Mesenteric fat pad (tissue), 1 donor: ENCODE results near the gene B4GALT5. TPM values are rescaled to one million over a fixed set of nuclear protein-coding genes. Genes with fewer than 3 reads are reported as not detected.
A peak's percentile ranks its signal among the peaks of the same experiment; 100 is the strongest.
"Not testable (repeated sequence)": the region's sequence is repeated elsewhere in the genome, so short reads cannot be mapped to it uniquely, and the experiment has no call there.

ENCODE experiments used
- DNase-seq: peaks from one replicate; pipeline ENCODE4 v3.0.0-alpha.2; 2020; ENCODE audit warnings: low spot score
- long read RNA-seq: library from polyadenylated mRNA; unstranded; transcript quantifications from one replicate; pipeline ENCODE4 v2.0.0, GENCODE V29; 2020
- total RNA-seq: library from RNA; stranded (reverse); fragmentation: NEBNext Ultra II Directional; extraction: Animal tissue kit (Norgen Biotek cat#: 25700); gene quantifications from one replicate; pipeline ENCODE4 v1.2.1, GENCODE V29; 2021
- donor health status: DM: yes; HTN: yes; CAD: no.

Gene B4GALT5
- total RNA-seq = 54.2 TPM
- long read RNA-seq, full-length matches to known transcripts = 1 of 37 reads
- long read RNA-seq, partial matches to known transcripts = 0 of 37 reads
- long read RNA-seq, other reads (novel, unspliced or antisense) = 36 of 37 reads

- DNase-seq = peak; percentile 92
Observed at GRCh38 chr20:49713753-49714712, at the start of gene B4GALT5. Gene B4GALT5 (minus strand): TSS chr20:49713878. CDS start chr20:49713690, 188 bp downstream.

- DNase-seq = no peak
Observed at GRCh38 chr20:49762940-49763766, 49.5 kb upstream of the B4GALT5 start.

- DNase-seq = not testable (repeated sequence)
Observed at GRCh38 chr20:49761888-49762287, 48.2 kb upstream of the B4GALT5 start.

GRCh38 chr20:49759266-49759950 is 45.7 kb upstream of the B4GALT5 start:
- no peak for DNase-seq

GRCh38 chr20:49758781-49759180 is 45.1 kb upstream of the B4GALT5 start:
- no peak for DNase-seq

GRCh38 chr20:49757597-49757996 is 43.9 kb upstream of the B4GALT5 start:
- DNase-seq = no peak

GRCh38 chr20:49756241-49756640 is 42.6 kb upstream of the B4GALT5 start:
- no peak for DNase-seq

GRCh38 chr20:49754596-49754995 is 40.9 kb upstream of the B4GALT5 start:
- no peak for DNase-seq

GRCh38 chr20:49753133-49753532 is 39.5 kb upstream of the B4GALT5 start:
- DNase-seq = no peak

GRCh38 chr20:49752201-49752903 is 38.7 kb upstream of the B4GALT5 start:
- no peak for DNase-seq

GRCh38 chr20:49751397-49751736 is 37.7 kb upstream of the B4GALT5 start:
- no peak for DNase-seq

- no peak for DNase-seq
Observed at GRCh38 chr20:49750611-49751396, 37.1 kb upstream of the B4GALT5 start.

- DNase-seq = no peak
Observed at GRCh38 chr20:49749625-49750024, 35.9 kb upstream of the B4GALT5 start.

- DNase-seq = no peak
Observed at GRCh38 chr20:49748525-49748838, 34.8 kb upstream of the B4GALT5 start.

- DNase-seq = peak; percentile 94
Observed at GRCh38 chr20:49747707-49748524, 34.2 kb upstream of the B4GALT5 start.

GRCh38 chr20:49742948-49743347 is 29.3 kb upstream of the B4GALT5 start:
- no peak for DNase-seq

GRCh38 chr20:49741977-49742376 is 28.3 kb upstream of the B4GALT5 start:
- DNase-seq = no peak

- DNase-seq = no peak
Observed at GRCh38 chr20:49740807-49741206, 27.1 kb upstream of the B4GALT5 start.

- no peak for DNase-seq
Observed at GRCh38 chr20:49739042-49739441, 25.4 kb upstream of the B4GALT5 start.
